Suprapubic skin (tissue), 4 donors: ENCODE data around the gene CLDN4.
"Not testable (repeated sequence)": the region's sequence is repeated elsewhere in the genome, so short reads cannot be mapped to it uniquely, and the experiment has no call there.

ENCODE experiments used
- EP300 ChIP-seq: sonication (generic); formaldehyde crosslinking; IDR thresholded peaks from one replicate; pipeline ENCODE4 v1.6.1; 2017; ENCODE audit warnings: antibody characterized with exemption
- POLR2A ChIP-seq, 2 donors: fragments of 450-650 bp; IDR thresholded peaks; one replicate each; pipeline ENCODE4 v1.6.1; 2017; ENCODE audit warnings: antibody characterized with exemption in 2 of 2, mild to moderate bottlenecking in 2 of 2, moderate library complexity in 2 of 2
- POLR2AphosphoS5 ChIP-seq, 3 donors: sonication (generic); formaldehyde crosslinking; IDR thresholded peaks; one replicate each; pipeline ENCODE4 v1.6.1; 2017; ENCODE audit warnings: antibody characterized with exemption in 3 of 3
- TF ChIP-seq, protein P1 (sequence below), 2 donors: fragments of 200-600 bp in 1 of 2; fragments of 450-650 bp in 1 of 2; sonication (generic) in 1 of 2; IDR thresholded peaks; one replicate each; pipeline ENCODE4 v1.5.1; 2016 to 2019; ENCODE audit warnings: antibody characterized with exemption in 2 of 2, mild to moderate bottlenecking in 1 of 2, moderate library complexity in 1 of 2

DNA sequence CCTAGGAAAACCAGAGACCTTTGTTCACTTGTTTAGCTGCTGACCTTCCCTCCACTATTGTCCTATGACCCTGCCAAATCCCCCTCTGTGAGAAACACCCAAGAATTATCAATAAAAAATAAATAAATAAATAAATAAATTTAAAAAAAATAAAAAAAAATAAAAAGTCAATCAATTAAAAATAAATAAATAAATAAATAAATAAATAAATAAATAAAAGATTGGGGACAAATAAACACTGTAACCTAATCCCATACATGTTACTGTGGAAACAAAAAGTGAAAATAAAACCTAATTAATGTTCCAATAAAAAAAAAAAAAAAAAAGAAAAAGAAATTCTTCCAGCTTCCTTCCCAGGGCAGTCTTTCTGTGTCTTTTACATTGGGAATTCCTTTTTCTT is 6.4 kb downstream of the CLDN4 start:
- not testable (repeated sequence) for TF ChIP-seq POLR2A (IDR thresholded peaks at IDR 0.05); POLR2AphosphoS5 (IDR thresholded peaks at IDR 0.05); EP300
- TF ChIP-seq, protein P1, sequence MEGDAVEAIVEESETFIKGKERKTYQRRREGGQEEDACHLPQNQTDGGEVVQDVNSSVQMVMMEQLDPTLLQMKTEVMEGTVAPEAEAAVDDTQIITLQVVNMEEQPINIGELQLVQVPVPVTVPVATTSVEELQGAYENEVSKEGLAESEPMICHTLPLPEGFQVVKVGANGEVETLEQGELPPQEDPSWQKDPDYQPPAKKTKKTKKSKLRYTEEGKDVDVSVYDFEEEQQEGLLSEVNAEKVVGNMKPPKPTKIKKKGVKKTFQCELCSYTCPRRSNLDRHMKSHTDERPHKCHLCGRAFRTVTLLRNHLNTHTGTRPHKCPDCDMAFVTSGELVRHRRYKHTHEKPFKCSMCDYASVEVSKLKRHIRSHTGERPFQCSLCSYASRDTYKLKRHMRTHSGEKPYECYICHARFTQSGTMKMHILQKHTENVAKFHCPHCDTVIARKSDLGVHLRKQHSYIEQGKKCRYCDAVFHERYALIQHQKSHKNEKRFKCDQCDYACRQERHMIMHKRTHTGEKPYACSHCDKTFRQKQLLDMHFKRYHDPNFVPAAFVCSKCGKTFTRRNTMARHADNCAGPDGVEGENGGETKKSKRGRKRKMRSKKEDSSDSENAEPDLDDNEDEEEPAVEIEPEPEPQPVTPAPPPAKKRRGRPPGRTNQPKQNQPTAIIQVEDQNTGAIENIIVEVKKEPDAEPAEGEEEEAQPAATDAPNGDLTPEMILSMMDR (IDR thresholded peaks at IDR 0.05), result not testable (repeated sequence)
